GM12878 (cell line): ENCODE measurements around the gene POLR2L. TPM values are rescaled to one million over a fixed set of nuclear protein-coding genes. Genes with fewer than 3 reads are reported as not detected.
A peak's percentile ranks its signal among the peaks of the same experiment; 100 is the strongest.

Experiments used
- ATAC-seq: fragments of 200-7000 bp; cut with Tn5 transposase; 3 replicates; pipeline ENCODE4 v1.9.1; 2020; ENCODE audit warnings: mild to moderate bottlenecking, moderate library complexity
- BruUV-seq: library from RNA; stranded (reverse); fragments of 400-500 nt; replicated peaks from 2 replicates; lab custom pipeline; 2021; lab: Mats Ljungman, UMichigan
- CTCF ChIA-PET: fragments of 300-600 bp; sonication (Branson Sonifier 250); formaldehyde crosslinking; extraction: SDS; loops from one replicate; lab custom pipeline; 2021; ENCODE audit warnings: inconsistent platforms; lab: Yijun Ruan, JAX
- POLR2A ChIA-PET: fragments of 350-600 bp; formaldehyde crosslinking; extraction: SDS; loops from one replicate; lab custom pipeline; 2021; ENCODE audit warnings: inconsistent platforms; lab: Charles Lee
- RAD21 ChIA-PET: fragments of 300-600 bp; sonication (Branson Sonifier 250); formaldehyde crosslinking; loops from one replicate; lab custom pipeline; 2023; ENCODE audit warnings: antibody characterized with exemption; ENCODE audit not compliant: unreplicated experiment; lab: Charles Lee
- SMC1A ChIA-PET: fragments of 300-600 bp; sonication (Branson Sonifier 250); formaldehyde crosslinking; loops from one replicate; lab custom pipeline; 2023; ENCODE audit not compliant: unreplicated experiment, uncharacterized antibody; lab: Charles Lee
- DNase-seq: peaks from one replicate; pipeline ENCODE4 v3.0.0-alpha.2; 2011; ENCODE audit warnings: low read depth, low spot score
- FAIRE-seq: peaks from 3 replicates; lab custom pipeline; 2011; peaks lifted over from hg19 to GRCh38; lab: Jason Lieb, UNC
- H2AFZ ChIP-seq: 2 replicates; pipeline ENCODE4 v1.6.0; 2011; ENCODE audit warnings: low read depth, low read length, control low read depth; ENCODE audit not compliant: control insufficient read depth
- H3K27ac ChIP-seq: 2 replicates; pipeline ENCODE4 v1.5.1; 2011; ENCODE audit warnings: control low read depth; ENCODE audit not compliant: control insufficient read depth, insufficient read depth
- H3K27me3 ChIP-seq, 2 experiments: replicated peaks in 1 of 2; 2 replicates each; pipeline versions ENCODE4 v1.6.0 to v1.6.1; 2011; ENCODE audit warnings: low read length in 1 of 2; ENCODE audit not compliant: control insufficient read depth in 2 of 2, insufficient read depth in 2 of 2
- H3K36me3 ChIP-seq, 2 experiments: 2 replicates each; pipeline ENCODE4 v1.5.1; 2011; ENCODE audit warnings: low read length in 1 of 2; ENCODE audit not compliant: control insufficient read depth in 2 of 2, insufficient read depth in 2 of 2
- H3K4me1 ChIP-seq: 2 replicates; pipeline ENCODE4 v1.6.1; 2011; ENCODE audit warnings: mild to moderate bottlenecking, low read length, moderate library complexity, mixed read lengths; ENCODE audit not compliant: control insufficient read depth, insufficient read depth
- H3K4me2 ChIP-seq: 2 replicates; pipeline ENCODE4 v1.6.0; 2011; ENCODE audit warnings: control low read depth; ENCODE audit not compliant: control insufficient read depth, insufficient read depth
- H3K4me3 ChIP-seq: fragments of 200-600 bp; sonication (generic); 2 replicates; pipeline ENCODE4 v1.5.1; 2016
- H3K79me2 ChIP-seq: 2 replicates; pipeline ENCODE4 v1.6.0; 2011; ENCODE audit warnings: low read length; ENCODE audit not compliant: control insufficient read depth, insufficient read depth
- H3K9ac ChIP-seq: 2 replicates; pipeline ENCODE4 v1.8.0; 2011; ENCODE audit warnings: low read length, control low read depth, mixed read lengths; ENCODE audit not compliant: control insufficient read depth, insufficient read depth
- H3K9me3 ChIP-seq: replicated peaks from 3 replicates; pipeline ENCODE4 v1.5.1; 2011; ENCODE audit warnings: mild to moderate bottlenecking, low read length; ENCODE audit not compliant: control insufficient read depth, insufficient read depth
- H4K20me1 ChIP-seq: 2 replicates; pipeline ENCODE4 v1.6.0; 2011; ENCODE audit not compliant: control insufficient read depth, insufficient read depth
- BHLHE40 ChIP-seq, 2 experiments: fragments of 450-650 bp in 1 of 2; IDR thresholded peaks; 2 replicates each; pipeline ENCODE4 v1.6.1; 2011 to 2017; ENCODE audit warnings: low read depth in 2 of 2, borderline replicate concordance in 1 of 2, improper control_type of control experiment in 1 of 2, low read length in 1 of 2, mild to moderate bottlenecking in 1 of 2
- CEBPB ChIP-seq, 2 experiments: fragments of 150-350 bp in 1 of 2; IDR thresholded peaks; 2 replicates each; pipeline ENCODE4 v1.6.1; 2012 to 2014; ENCODE audit warnings: low read depth in 2 of 2, low read length in 2 of 2, borderline replicate concordance in 1 of 2, inconsistent platforms in 1 of 2
- DPF2 ChIP-seq: fragments of 450-650 bp; IDR thresholded peaks from 2 replicates; pipeline ENCODE4 v1.6.1; 2017; ENCODE audit warnings: mild to moderate bottlenecking
- EGR1 ChIP-seq, 2 experiments: IDR thresholded peaks; 1 replicate in 1 of 2; 2 replicates in 1 of 2; pipeline ENCODE4 v1.6.1; 2011 to 2012; ENCODE audit warnings: low read depth in 2 of 2, low read length in 2 of 2, borderline replicate concordance in 1 of 2, mild to moderate bottlenecking in 1 of 2, moderate library complexity in 1 of 2
- GATAD2B ChIP-seq: fragments of 450-650 bp; conservative IDR thresholded peaks from 2 replicates; pipeline ENCODE4 v1.6.1; 2017; ENCODE audit warnings: low read depth, mild to moderate bottlenecking, moderate library complexity
- LARP7 ChIP-seq: fragments of 450-650 bp; IDR thresholded peaks from 2 replicates; pipeline ENCODE4 v1.6.1; 2017; ENCODE audit warnings: mild to moderate bottlenecking
- MTA3 ChIP-seq: IDR thresholded peaks from 2 replicates; pipeline ENCODE4 v1.6.1; 2012; ENCODE audit warnings: low read length, inconsistent platforms, borderline replicate concordance
- NR2F1 ChIP-seq: fragments of 450-650 bp; conservative IDR thresholded peaks from 2 replicates; pipeline ENCODE4 v1.6.1; 2017; ENCODE audit warnings: mild to moderate bottlenecking
- POLR2A ChIP-seq: IDR thresholded peaks from 2 replicates; pipeline ENCODE4 v1.6.1; 2011; ENCODE audit warnings: low read depth, mild to moderate bottlenecking, low read length
- WGBS: methylation state at CpG from one replicate; pipeline ENCODE4 v1.1.6; 2016; ENCODE audit warnings: low lambda C conversion rate; ENCODE audit not compliant: insufficient replicate concordance, insufficient coverage; ENCODE audit errors: missing lambda C conversion rate; 5-methylcytosine and 5-hydroxymethylcytosine counted together
- in situ Hi-C: fragments of 300-500 bp; cut with MboI; formaldehyde crosslinking; loops from 9 replicates; pipeline ENCODE4 v1.14.3; 2018; ENCODE audit warnings: mixed read lengths
- intact Hi-C: fragments of 100-400 bp; cut with micrococcal nuclease; formaldehyde crosslinking; loops from one replicate; pipeline ENCODE4 v1.14.2; 2022; ENCODE audit not compliant: unreplicated experiment
- polyA plus RNA-seq, 11 experiments: library from polyadenylated mRNA; depleted of rRNA in 4 of 11; unstranded in 6 of 11; stranded (reverse) in 5 of 11; fragments of >200 nt; fragmentation: Nextera tagmentation in 4 of 11; fragmentation: Illumina TruSeq in 1 of 11; extraction: Ambion mirVana in 4 of 11; extraction: Trizol in 1 of 11; gene quantifications; 1 replicate in 1 of 11; 2 replicates in 10 of 11; pipeline versions ENCODE4 v1.2.1 to v1.2.3, GENCODE V29; 2011 to 2016; ENCODE audit warnings: inconsistent platforms in 2 of 11, missing spikeins in 2 of 11, low read depth in 1 of 11
- total RNA-seq, 4 experiments: library from RNA; depleted of rRNA in 3 of 4; stranded (reverse); fragments of >200 nt in 3 of 4; fragmentation: Illumina TruSeq in 1 of 4; extraction: Trizol in 1 of 4; gene quantifications; 2 replicates each; pipeline versions ENCODE4 v1.2.1 to v1.2.3, GENCODE V29; 2013 to 2021

Gene POLR2L
- total and polyA plus RNA-seq, 10 of the 15 experiments (the other 5 are each of a cell fraction or from before 2014, with no cell fraction given) = 23.1 to 497 (median 125) TPM

- Histone ChIP-seq H3K4me2 (peak within 1 kb of the TSS; percentile 89), H3K9ac (peak within 1 kb of the TSS; percentile 44; the same call in 1 of the 2 replicates), H3K79me2 (no peaks in the 10 kb centered on the region), H4K20me1 (no peaks in the 10 kb centered on the region), H3K4me1 (peaks cover 40% of the 10 kb centered on the region), H3K27ac (no peak within 1 kb of the TSS), H3K9me3 (no peaks in the 10 kb centered on the region), H3K4me3 (peak within 1 kb of the TSS; percentile 74), H2AFZ (peak within 1 kb of the TSS; percentile 67), H3K36me3 (peaks cover 0 to 4% of the 10 kb centered on the region in 2 experiments; a peak in 2 of 4 replicates), H3K27me3 (no peaks in the 10 kb centered on the region; a peak in 3 of 4 replicates)
- ATAC-seq = peak; percentile 52
- ChIA-PET RAD21 (interaction anchor here (0.6 to 1.2 kb wide), 3 partner anchors 11 to 26 kb away, joined by 3 to 9 read pairs (median 5); partner anchors contain the start of gene TSPAN4), SMC1A (interaction anchor here (0.6 kb wide), 1 partner anchor 21 kb away, joined by 3 read pairs; no protein-coding TSS in a partner anchor), POLR2A (interaction anchor here (0.6 to 1.5 kb wide), 4 partner anchors 13 to 48 kb away, joined by 3 to 5 read pairs (median 4); partner anchors contain the start of gene PNPLA2), CTCF (no interaction called here)
- TF ChIP-seq NR2F1 (0 out of 2 replicates have a peak, but pooled peaks have one; percentile 14), MTA3 (no peak), DPF2 (peak; percentile 17; the same call in 1 of the 2 replicates), GATAD2B (0 out of 2 replicates have a peak, but pooled peaks have one; percentile 20), CEBPB (IDR thresholded peaks at IDR 0.05; ENCODE audit: borderline replicate concordance in 1 of 2, low read depth in 2 of 2, low read length in 2 of 2) (no peak), LARP7 (peak; percentile 37; the same call in 1 of the 2 replicates), BHLHE40 (IDR thresholded peaks at IDR 0.05; ENCODE audit: borderline replicate concordance in 1 of 2, low read depth in 2 of 2, low read length in 1 of 2) (0 out of 4 replicates have a peak, but pooled peaks of 1 of the 2 experiments have one; percentile 13), EGR1 (IDR thresholded peaks at IDR 0.05; ENCODE audit: borderline replicate concordance in 1 of 2, low read depth in 2 of 2, low read length in 2 of 2) (peak; percentile 25 to 95), POLR2A (peak; percentile 74)
- no TSS peak for BruUV-seq
- in situ Hi-C loops = no loop called here
- no peak for FAIRE-seq
- WGBS = 7% methylated on average over 37 of the region's 67 CpGs
- intact Hi-C loops = no loop called here
- no peak for DNase-seq
Observed at GRCh38 chr11:832529-833113, 9.7 kb downstream of the POLR2L start, which contains the start of gene CD151. Gene CD151 (plus strand): TSS chr11:832952. CDS start chr11:836070, 3,118 bp downstream.
